Measurements from ENCODE around the gene HSPBP1. TPM values are rescaled to one million over a fixed set of nuclear protein-coding genes. Genes with fewer than 3 reads are reported as not detected.

The HSPBP1 gene
- polyA plus RNA-seq, 1 donor from 2014 or later = 61.1 TPM

GRCh38 chr19:55249841-55250240 lies 30.1 kb downstream of the HSPBP1 start:
- Histone ChIP-seq H2AFZ (ENCODE audit: low read depth, low read length) (no peak overlapping the region), H3K27me3 (ENCODE audit: insufficient read depth, low read depth, low read length) (no peaks in the 10 kb centered on the region), H3K79me2 (replicated peaks; ENCODE audit: insufficient read depth, low read length) (peaks cover 43% of the 10 kb centered on the region), H3K9ac (ENCODE audit: low read length) (no peak overlapping the region), H3K9me3 (ENCODE audit: low read length) (no peaks in the 10 kb centered on the region), H3K9me2 (ENCODE audit: insufficient read depth, low read length) (no peaks in the 10 kb centered on the region), H3K4me3 (ENCODE audit: low read length) (no peak overlapping the region), H3F3A (ENCODE audit: insufficient read depth, low read length, poor library complexity, severe bottlenecking) (no peaks in the 10 kb centered on the region), H3K36me3 (ENCODE audit: insufficient read depth, low read length) (no peaks in the 10 kb centered on the region), H4K20me1 (ENCODE audit: insufficient read depth) (no peaks in the 10 kb centered on the region), H3K27ac (ENCODE audit: low read length) (no peak overlapping the region), H3K4me2 (ENCODE audit: low read length) (no peak overlapping the region)
- TF ChIP-seq RAD21 (conservative IDR thresholded peaks at IDR 0.05) (no peak), EZH2 (IDR thresholded peaks at IDR 0.05; ENCODE audit: borderline replicate concordance, insufficient read depth, low read length, poor library complexity, severe bottlenecking) (no peak), POLR2AphosphoS5 (IDR thresholded peaks at IDR 0.05) (no peak), TAF1 (IDR thresholded peaks at IDR 0.05; ENCODE audit: low read depth) (no peak), EP300 (conservative IDR thresholded peaks at IDR 0.05; ENCODE audit: poor library complexity, severe bottlenecking) (no peak), SMC3 (conservative IDR thresholded peaks at IDR 0.05; ENCODE audit: poor library complexity) (no peak), REST (IDR thresholded peaks at IDR 0.05; ENCODE audit: borderline replicate concordance) (no peak)

DNA sequence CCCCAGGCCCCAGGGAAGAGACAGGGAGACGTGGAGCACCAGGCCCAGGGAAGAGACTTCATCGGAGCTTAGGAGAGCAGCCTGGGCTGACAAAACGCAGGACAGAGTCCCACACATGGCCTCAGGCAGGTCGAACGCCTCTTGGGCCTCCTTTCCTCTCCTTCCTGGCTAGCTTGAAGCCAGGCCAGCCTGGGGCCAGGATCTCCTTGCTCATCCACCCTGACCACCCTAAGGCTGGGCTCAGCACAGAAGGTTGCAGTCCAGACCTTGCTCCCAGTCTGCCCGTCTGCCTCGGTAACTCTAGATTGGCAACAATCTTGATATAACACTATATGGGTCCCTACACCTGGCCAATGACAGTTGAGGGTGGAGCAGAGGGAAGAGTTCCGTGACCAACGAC lies 31.2 kb downstream of the HSPBP1 start:
- Histone ChIP-seq H3K36me3 (ENCODE audit: insufficient read depth, low read length) (no peaks in the 10 kb centered on the region), H3K27me3 (ENCODE audit: insufficient read depth, low read depth, low read length) (no peaks in the 10 kb centered on the region), H3K9ac (ENCODE audit: low read length) (no peak overlapping the region), H3K27ac (ENCODE audit: low read length) (no peak overlapping the region), H3K79me2 (replicated peaks; ENCODE audit: insufficient read depth, low read length) (peaks cover 38% of the 10 kb centered on the region), H3K9me3 (ENCODE audit: low read length) (no peaks in the 10 kb centered on the region), H3K4me3 (ENCODE audit: low read length) (no peak overlapping the region), H2AFZ (ENCODE audit: low read depth, low read length) (no peak overlapping the region), H3F3A (ENCODE audit: insufficient read depth, low read length, poor library complexity, severe bottlenecking) (no peaks in the 10 kb centered on the region), H3K9me2 (ENCODE audit: insufficient read depth, low read length) (no peaks in the 10 kb centered on the region), H3K4me2 (ENCODE audit: low read length) (no peak overlapping the region), H4K20me1 (ENCODE audit: insufficient read depth) (no peaks in the 10 kb centered on the region)
- TF ChIP-seq, protein P1, sequence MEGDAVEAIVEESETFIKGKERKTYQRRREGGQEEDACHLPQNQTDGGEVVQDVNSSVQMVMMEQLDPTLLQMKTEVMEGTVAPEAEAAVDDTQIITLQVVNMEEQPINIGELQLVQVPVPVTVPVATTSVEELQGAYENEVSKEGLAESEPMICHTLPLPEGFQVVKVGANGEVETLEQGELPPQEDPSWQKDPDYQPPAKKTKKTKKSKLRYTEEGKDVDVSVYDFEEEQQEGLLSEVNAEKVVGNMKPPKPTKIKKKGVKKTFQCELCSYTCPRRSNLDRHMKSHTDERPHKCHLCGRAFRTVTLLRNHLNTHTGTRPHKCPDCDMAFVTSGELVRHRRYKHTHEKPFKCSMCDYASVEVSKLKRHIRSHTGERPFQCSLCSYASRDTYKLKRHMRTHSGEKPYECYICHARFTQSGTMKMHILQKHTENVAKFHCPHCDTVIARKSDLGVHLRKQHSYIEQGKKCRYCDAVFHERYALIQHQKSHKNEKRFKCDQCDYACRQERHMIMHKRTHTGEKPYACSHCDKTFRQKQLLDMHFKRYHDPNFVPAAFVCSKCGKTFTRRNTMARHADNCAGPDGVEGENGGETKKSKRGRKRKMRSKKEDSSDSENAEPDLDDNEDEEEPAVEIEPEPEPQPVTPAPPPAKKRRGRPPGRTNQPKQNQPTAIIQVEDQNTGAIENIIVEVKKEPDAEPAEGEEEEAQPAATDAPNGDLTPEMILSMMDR (IDR thresholded peaks at IDR 0.05; ENCODE audit: poor library complexity, severe bottlenecking) = no peak
- TF ChIP-seq SMC3 (conservative IDR thresholded peaks at IDR 0.05; ENCODE audit: poor library complexity) (no peak), EZH2 (IDR thresholded peaks at IDR 0.05; ENCODE audit: borderline replicate concordance, insufficient read depth, low read length, poor library complexity, severe bottlenecking) (no peak), REST (IDR thresholded peaks at IDR 0.05; ENCODE audit: borderline replicate concordance) (no peak), EP300 (conservative IDR thresholded peaks at IDR 0.05; ENCODE audit: poor library complexity, severe bottlenecking) (no peak), RAD21 (conservative IDR thresholded peaks at IDR 0.05) (no peak), POLR2AphosphoS5 (IDR thresholded peaks at IDR 0.05) (no peak), TAF1 (IDR thresholded peaks at IDR 0.05; ENCODE audit: low read depth) (no peak), MXI1 (conservative IDR thresholded peaks at IDR 0.05; ENCODE audit: poor library complexity, severe bottlenecking) (no peak)

Data from neural cell (in vitro differentiated cells).